GM21423 (cell line): ENCODE measurements around the gene SORBS2.

Experiments
- ATAC-seq: cut with Tn5 transposase; IDR thresholded peaks from one replicate; pipeline ENCODE4 v1.9.1; 2021; ENCODE audit warnings: mild to moderate bottlenecking, moderate library complexity; ENCODE audit not compliant: unreplicated experiment

SORBS2 gene

GRCh38 chr4:185536411-185536709, 275.6 kb downstream of the SORBS2 start:
- no peak for ATAC-seq

GRCh38 chr4:185535612-185536410, 276.2 kb downstream of the SORBS2 start:
- no peak for ATAC-seq
